ENCODE measurements around the gene SYT8. TPM values are rescaled to one million over a fixed set of nuclear protein-coding genes. Genes with fewer than 3 reads are reported as not detected.
A peak's percentile ranks its signal among the peaks of the same experiment; 100 is the strongest.
"Not testable (repeated sequence)": the region's sequence is repeated elsewhere in the genome, so short reads cannot be mapped to it uniquely, and the experiment has no call there.

Gene SYT8
- total RNA-seq, 4 donors from 2014 or later: 2.0 TPM; not detected in 3

- peak; percentile 89 to 95 (median 92) for TF ChIP-seq CTCF (IDR thresholded peaks at IDR 0.05)
- TF ChIP-seq POLR2A (IDR thresholded peaks at IDR 0.05): peak in 1 of 2 donors; percentile 14
- Histone ChIP-seq H3K4me1 (peaks cover 0 to 20% of the 10 kb centered on the region in 2 donors), H3K9me3 (no peaks in the 10 kb centered on the region), H3K27me3 (no peaks in the 10 kb centered on the region), H3K36me3 (no peaks in the 10 kb centered on the region), H3K27ac (peak overlapping the region; percentile 86 to 89), H3K4me3 (no peak overlapping the region)
- intact Hi-C loops (cut with DNase I; ENCODE audit: low total_unique reads): loop anchor here (5.0 kb wide), 1 partner anchor 275 kb away; no protein-coding TSS in a partner anchor
- peak; percentile 79 to 88 for DNase-seq
Measured at GRCh38 chr11:1882265-1883238, 47.8 kb downstream of the SYT8 start.

- Histone ChIP-seq H3K27me3 (no peaks in the 10 kb centered on the region), H3K36me3 (no peaks in the 10 kb centered on the region), H3K4me1 (peaks cover 0 to 20% of the 10 kb centered on the region in 2 donors), H3K9me3 (no peaks in the 10 kb centered on the region), H3K4me3 (no peak overlapping the region), H3K27ac (peak overlapping the region; percentile 35 to 86)
- TF ChIP-seq POLR2A (IDR thresholded peaks at IDR 0.05): no peak
- TF ChIP-seq CTCF (IDR thresholded peaks at IDR 0.05): no peak
- DNase-seq: peak in 1 of 2 donors; percentile 14
- intact Hi-C loops (cut with DNase I; ENCODE audit: low total_unique reads): loop anchor here (5.0 kb wide), 1 partner anchor 274 kb away; no protein-coding TSS in a partner anchor
Measured at GRCh38 chr11:1883346-1884302, 48.8 kb downstream of the SYT8 start.

- H3K4me3 ChIP-seq: no peak overlapping the region
- intact Hi-C loops (cut with DNase I; ENCODE audit: low total_unique reads): loop anchor here (5.0 kb wide), 1 partner anchor 273 kb away; no protein-coding TSS in a partner anchor
Measured at GRCh38 chr11:1884303-1884700, 49.5 kb downstream of the SYT8 start.

GRCh38 chr11:1886551-1886950, 51.8 kb downstream of the SYT8 start:
- DNase-seq; H3K36me3 ChIP-seq; H3K9me3 ChIP-seq; H3K27ac ChIP-seq; intact Hi-C loops (cut with DNase I; ENCODE audit: low total_unique reads); H3K4me3 ChIP-seq; H3K27me3 ChIP-seq; H3K4me1 ChIP-seq: not testable (repeated sequence)

More at GRCh38 chr11:1884303-1884700, 49.5 kb downstream of the SYT8 start:
- TF ChIP-seq POLR2A (IDR thresholded peaks at IDR 0.05) (no peak), CTCF (IDR thresholded peaks at IDR 0.05) (no peak)
- H3K4me1 ChIP-seq: peaks cover 0 to 20% of the 10 kb centered on the region in 2 donors
- H3K27ac ChIP-seq: no peak overlapping the region
- no peak for DNase-seq
- H3K27me3 ChIP-seq: no peaks in the 10 kb centered on the region
- no peaks in the 10 kb centered on the region for H3K9me3 ChIP-seq
- H3K36me3 ChIP-seq: no peaks in the 10 kb centered on the region

Small RNA genes within 50 kb of the gene (microRNA-seq; reads per million reads assigned to microRNA genes)
- gene MIR4298 (ENCODE audit: borderline microRNAs expressed, borderline replicate concordance) (not detected), gene MIR7847 (ENCODE audit: borderline microRNAs expressed, borderline replicate concordance) (not detected)

Small RNA genes within 50 kb of the gene (small RNA-seq; reads per million reads assigned to genes)
- gene AC051649.1: not detected
- not detected for gene MIR4298

Other genes starting within 250 kb of the SYT8 start
- not detected for gene KRTAP5-1, start 249.7 kb upstream of the SYT8 start, total RNA-seq
- not detected for gene KRTAP5-2, start 236.7 kb upstream of the SYT8 start, total RNA-seq
- not detected for gene KRTAP5-3, start 226.5 kb upstream of the SYT8 start, total RNA-seq
- not detected for gene KRTAP5-4, start 212.9 kb upstream of the SYT8 start, total RNA-seq
- not detected for gene KRTAP5-5, start 205.2 kb upstream of the SYT8 start, total RNA-seq
- gene KRTAP5-6, start 137.8 kb upstream of the SYT8 start, total RNA-seq: not detected
- gene IFITM10, start 84.4 kb upstream of the SYT8 start, total RNA-seq: under 1 TPM in 1 of 4 donors, not detected in 3; 0.85 TPM
- 100 to 1,000 TPM in 2 of 4 donors, 10 to 100 TPM in 2; 80.0 to 188 (median 126) TPM for gene CTSD, start 71.1 kb upstream of the SYT8 start, total RNA-seq
- gene TNNI2, start 4.0 kb downstream of the SYT8 start, total RNA-seq: 1 to 10 TPM in 1 of 4 donors, under 1 TPM in 1, not detected in 2; 0.95 to 1.5 TPM
- 100 to 1,000 TPM in 1 of 4 donors, 10 to 100 TPM in 3; 11.2 to 112 (median 25.1) TPM for gene LSP1, start 18.1 kb downstream of the SYT8 start, total RNA-seq
- not detected for gene PRR33, start 56.9 kb downstream of the SYT8 start, total RNA-seq
- gene TNNT3, start 84.7 kb downstream of the SYT8 start, total RNA-seq: 10 to 100 TPM in 2 of 4 donors, 1 to 10 TPM in 1, not detected in 1; 3.2 to 60.6 (median 29.3) TPM
- 100 to 1,000 TPM in 2 of 4 donors, 10 to 100 TPM in 2; 36.7 to 196 (median 101) TPM for gene MRPL23, start 112.3 kb downstream of the SYT8 start, total RNA-seq
- 1,000 to 10,000 TPM in 1 of 4 donors, 100 to 1,000 TPM in 3; 260 to 3,028 (median 463) TPM for gene H19, start 162.9 kb downstream of the SYT8 start, total RNA-seq

Data from uterus (tissue), 4 donors.